H1 (cell line): ENCODE results near the gene CCDC12. TPM values are rescaled to one million over a fixed set of nuclear protein-coding genes. Genes with fewer than 3 reads are reported as not detected.

Experiments
- CTCF ChIA-PET: fragments of 300-600 bp; sonication (Branson Sonifier 250); formaldehyde crosslinking; loops from one replicate; lab custom pipeline; 2021; ENCODE audit not compliant: partially characterized antibody; lab: Charles Lee
- POLR2A ChIA-PET: fragments of 300-600 bp; sonication (Branson Sonifier 250); formaldehyde crosslinking; loops from one replicate; lab custom pipeline; 2021; ENCODE audit warnings: inconsistent platforms; ENCODE audit not compliant: partially characterized antibody; lab: Charles Lee
- DNase-seq, 2 experiments: peaks; one replicate each; pipeline versions ENCODE4 v3.0.0 to v3.0.0-alpha.2; 2010 to 2022; ENCODE audit warnings: low spot score in 2 of 2, low read depth in 1 of 2, mixed read lengths in 1 of 2
- FAIRE-seq: peaks from 2 replicates; lab custom pipeline; 2011; peaks lifted over from hg19 to GRCh38; lab: Jason Lieb, UNC
- H2AFZ ChIP-seq: 2 replicates; pipeline ENCODE4 v1.8.1; 2012; ENCODE audit warnings: low read length, inconsistent platforms
- H2AK5ac ChIP-seq: 2 replicates; pipeline ENCODE4 v1.6.1; 2013; ENCODE audit warnings: low read depth, low read length
- H2BK120ac ChIP-seq: replicated peaks from 2 replicates; pipeline ENCODE3; 2013; ENCODE audit warnings: low read depth, low read length, inconsistent platforms
- H2BK12ac ChIP-seq: 2 replicates; pipeline ENCODE4 v1.6.1; 2013; ENCODE audit warnings: low read depth, low read length
- H2BK15ac ChIP-seq: 2 replicates; pipeline ENCODE4 v1.6.1; 2013; ENCODE audit warnings: low read length
- H2BK20ac ChIP-seq: 2 replicates; pipeline ENCODE4 v1.6.1; 2013; ENCODE audit warnings: low read length
- H2BK5ac ChIP-seq: 2 replicates; pipeline ENCODE4 v1.6.1; 2013; ENCODE audit warnings: low read depth, low read length
- H3K14ac ChIP-seq: 2 replicates; pipeline ENCODE4 v1.6.1; 2013; ENCODE audit warnings: inconsistent platforms; ENCODE audit not compliant: insufficient read length
- H3K18ac ChIP-seq: 2 replicates; pipeline ENCODE4 v1.6.1; 2013; ENCODE audit warnings: low read length; ENCODE audit errors: extremely low read depth
- H3K23ac ChIP-seq: 2 replicates; pipeline ENCODE4 v1.6.1; 2013; ENCODE audit warnings: inconsistent platforms; ENCODE audit not compliant: insufficient read length
- H3K23me2 ChIP-seq: 2 replicates; pipeline ENCODE4 v1.6.1; 2013; ENCODE audit warnings: low read depth, low read length
- H3K27ac ChIP-seq: 2 replicates; pipeline ENCODE4 v1.6.1; 2011; ENCODE audit warnings: low read depth, low read length, inconsistent platforms
- H3K27me3 ChIP-seq, 4 experiments: replicated peaks in 1 of 4; 1 replicate in 1 of 4; 2 replicates in 3 of 4; pipeline versions ENCODE4 v1.6.1 to v1.8.1; 2011 to 2013; ENCODE audit warnings: low read length in 3 of 4, mild to moderate bottlenecking in 3 of 4, inconsistent platforms in 2 of 4, mixed read lengths in 2 of 4, moderate library complexity in 1 of 4; ENCODE audit not compliant: control insufficient read depth in 3 of 4, insufficient read depth in 3 of 4; ENCODE audit errors: extremely low read depth in 1 of 4
- H3K36me3 ChIP-seq, 4 experiments: 2 replicates each; pipeline versions ENCODE4 v1.6.1 to v1.8.1; 2011 to 2013; ENCODE audit warnings: mild to moderate bottlenecking in 4 of 4, low read length in 3 of 4, moderate library complexity in 2 of 4, control low read depth in 1 of 4, inconsistent platforms in 1 of 4; ENCODE audit not compliant: insufficient read depth in 4 of 4, control insufficient read depth in 2 of 4
- H3K4ac ChIP-seq: replicated peaks from 2 replicates; pipeline ENCODE3; 2013; ENCODE audit warnings: low read length, low read depth, mixed read lengths, inconsistent platforms; ENCODE audit not compliant: insufficient read length
- H3K4me1 ChIP-seq, 4 experiments: replicated peaks in 1 of 4; 1 replicate in 1 of 4; 2 replicates in 3 of 4; pipeline versions ENCODE4 v1.6.1 to v1.8.1; 2011 to 2013; ENCODE audit warnings: low read length in 3 of 4, inconsistent platforms in 2 of 4, mixed read lengths in 1 of 4; ENCODE audit not compliant: insufficient read depth in 4 of 4, control insufficient read depth in 3 of 4
- H3K4me2 ChIP-seq, 2 experiments: 2 replicates each; pipeline versions ENCODE4 v1.6.1 to v1.8.1; 2011 to 2013; ENCODE audit warnings: low read depth in 2 of 2, low read length in 2 of 2, control low read depth in 1 of 2, inconsistent platforms in 1 of 2, mild to moderate bottlenecking in 1 of 2; ENCODE audit not compliant: insufficient read depth in 1 of 2
- H3K4me3 ChIP-seq, 4 experiments: fragments of 200-600, 300-600 bp in 1 of 4; sonication (generic), shearing (Covaris generic), sonication (Bioruptor Twin) in 1 of 4; 2 replicates each; pipeline versions ENCODE4 v1.5.1 to v1.8.1; 2011 to 2016; ENCODE audit warnings: low read length in 4 of 4, low read depth in 3 of 4, control low read depth in 2 of 4, inconsistent platforms in 2 of 4, mild to moderate bottlenecking in 2 of 4, mixed read lengths in 1 of 4, moderate library complexity in 1 of 4; ENCODE audit not compliant: insufficient read depth in 2 of 4; ENCODE audit errors: extremely low read depth in 1 of 4
- H3K56ac ChIP-seq: replicated peaks from 2 replicates; pipeline ENCODE3; 2013; ENCODE audit warnings: low read depth, mild to moderate bottlenecking, mixed read lengths, low read length, inconsistent platforms; ENCODE audit not compliant: insufficient read length
- H3K79me1 ChIP-seq: 2 replicates; pipeline ENCODE4 v1.6.1; 2013; ENCODE audit warnings: low read depth, low read length, control low read depth
- H3K79me2 ChIP-seq, 2 experiments: 2 replicates each; pipeline versions ENCODE4 v1.6.1 to v1.8.1; 2012 to 2013; ENCODE audit warnings: low read length in 2 of 2, mild to moderate bottlenecking in 2 of 2, inconsistent platforms in 1 of 2; ENCODE audit not compliant: insufficient read depth in 2 of 2, control insufficient read depth in 1 of 2
- H3K9ac ChIP-seq, 4 experiments: replicated peaks in 1 of 4; 1 replicate in 1 of 4; 2 replicates in 3 of 4; pipeline versions ENCODE4 v1.6.1 to v1.8.1; 2011 to 2013; ENCODE audit warnings: low read depth in 3 of 4, low read length in 3 of 4, control low read depth in 2 of 4, mild to moderate bottlenecking in 2 of 4, moderate library complexity in 2 of 4, inconsistent platforms in 1 of 4; ENCODE audit errors: extremely low read depth in 1 of 4
- H3K9me3 ChIP-seq, 2 experiments: 2 replicates each; pipeline versions ENCODE4 v1.6.1 to v1.8.1; 2012 to 2013; ENCODE audit warnings: mild to moderate bottlenecking in 2 of 2, moderate library complexity in 2 of 2, control low read depth in 1 of 2, inconsistent platforms in 1 of 2, low read depth in 1 of 2, low read length in 1 of 2, mixed read lengths in 1 of 2; ENCODE audit not compliant: insufficient read depth in 2 of 2
- H4K20me1 ChIP-seq, 2 experiments: replicated peaks in 1 of 2; 2 replicates each; pipeline versions ENCODE3 to v1.8.1; 2011 to 2013; ENCODE audit warnings: inconsistent platforms in 2 of 2, low read length in 2 of 2, mild to moderate bottlenecking in 1 of 2; ENCODE audit not compliant: insufficient read depth in 2 of 2, control insufficient read depth in 1 of 2
- H4K5ac ChIP-seq: 2 replicates; pipeline ENCODE4 v1.6.1; 2013; ENCODE audit warnings: low read length, low read depth, mixed read lengths, inconsistent platforms; ENCODE audit not compliant: insufficient read length
- H4K8ac ChIP-seq: 2 replicates; pipeline ENCODE4 v1.8.0; 2013; ENCODE audit warnings: mild to moderate bottlenecking, moderate library complexity, low read length, inconsistent platforms; ENCODE audit not compliant: insufficient read depth; ENCODE audit errors: extremely low read depth
- H4K91ac ChIP-seq: replicated peaks from 2 replicates; pipeline ENCODE3; 2013; ENCODE audit warnings: low read length, mixed read lengths, inconsistent platforms; ENCODE audit not compliant: insufficient read length
- BACH1 ChIP-seq: IDR thresholded peaks from 2 replicates; pipeline ENCODE4 v1.6.1; 2012; ENCODE audit warnings: low read length, improper control_type of control experiment
- NRF1 ChIP-seq: IDR thresholded peaks from 2 replicates; pipeline ENCODE4 v1.6.1; 2011; ENCODE audit warnings: mild to moderate bottlenecking, low read depth, low read length, improper control_type of control experiment
- RAD21 ChIP-seq, 2 experiments: IDR thresholded peaks in 1 of 2; conservative IDR thresholded peaks in 1 of 2; 2 replicates each; pipeline ENCODE4 v1.6.1; 2011; ENCODE audit warnings: low read depth in 2 of 2, low read length in 2 of 2, improper control_type of control experiment in 1 of 2, inconsistent platforms in 1 of 2, mild to moderate bottlenecking in 1 of 2, moderate library complexity in 1 of 2
- RFX5 ChIP-seq: IDR thresholded peaks from 2 replicates; pipeline ENCODE4 v1.6.1; 2011; ENCODE audit warnings: low read depth, low read length, improper control_type of control experiment, borderline replicate concordance
- SP4 ChIP-seq: IDR thresholded peaks from 2 replicates; pipeline ENCODE4 v1.6.1; 2012; ENCODE audit warnings: low read length, inconsistent platforms
- WGBS, 2 experiments: shearing (Covaris generic) in 1 of 2; methylation state at CpG; one replicate each; pipeline versions ENCODE4 v1.1.6 to v1.1.7; 2013 to 2015; ENCODE audit warnings: low lambda C conversion rate in 2 of 2, mixed read lengths in 2 of 2, inconsistent platforms in 1 of 2, low coverage in 1 of 2, missing lambda C conversion rate in 1 of 2; ENCODE audit not compliant: insufficient replicate concordance in 2 of 2, insufficient coverage in 1 of 2, insufficient read length in 1 of 2; ENCODE audit errors: extremely low coverage in 1 of 2, missing lambda C conversion rate in 1 of 2; 5-methylcytosine and 5-hydroxymethylcytosine counted together
- polyA plus RNA-seq, 7 experiments: library from polyadenylated mRNA; depleted of rRNA in 3 of 7; stranded (reverse) in 5 of 7; unstranded in 2 of 7; fragments of >200 nt in 5 of 7; fragments of 200-250 nt in 2 of 7; gene quantifications; 1 replicate in 5 of 7; 2 replicates in 1 of 7; 4 replicates in 1 of 7; pipeline versions ENCODE4 v1.2.1 to v1.2.3, GENCODE V29; 2011 to 2013; ENCODE audit warnings: missing spikeins in 2 of 7, mixed read lengths in 2 of 7
- total RNA-seq: library from RNA; stranded (reverse); fragmentation: NEBNext Ultra II Directional; extraction: Animal tissue kit (Norgen Biotek cat#: 25700); gene quantifications from 2 replicates; pipeline ENCODE4 v1.2.1, GENCODE V29; 2021

CCDC12 gene
- total and polyA plus RNA-seq, 2 of the 8 experiments (the other 6 are each of a cell fraction or from before 2014, with no cell fraction given), result 29.5 to 41.3 TPM

- 90% methylated on average over 1 of the region's 1 CpG; no CpG with 5 or more reads in 1 of the 2 experiments for WGBS, 2 experiments
- FAIRE-seq (no peak), DNase-seq (no peak)
- no peak overlapping the region for H3K4me3 ChIP-seq
- H3K79me2 ChIP-seq, result no peaks in the 10 kb centered on the region
- H2AK5ac ChIP-seq, result no peak overlapping the region
- H3K14ac ChIP-seq, result no peak overlapping the region
- CTCF ChIA-PET, result interaction anchor here (0.6 to 1.2 kb wide), 2 partner anchors 14 to 19 kb away, joined by 3 read pairs; no protein-coding TSS in a partner anchor
- no peak overlapping the region for H3K18ac ChIP-seq
- no peak overlapping the region for H3K9ac ChIP-seq
- no peak for TF ChIP-seq RAD21 (IDR thresholded peaks at IDR 0.05 in 1 of 2, conservative IDR thresholded peaks at IDR 0.05 in 1 of 2; ENCODE audit: low read depth in 2 of 2, low read length in 2 of 2)
- no peak for TF ChIP-seq SP4
- no peak for TF ChIP-seq NRF1
- no peak for TF ChIP-seq RFX5
- no peak for TF ChIP-seq BACH1
- H3K56ac ChIP-seq, result no peak overlapping the region
- H3K23ac ChIP-seq, result no peak overlapping the region
- H3K79me1 ChIP-seq, result no peaks in the 10 kb centered on the region
- H2AFZ ChIP-seq, result no peak overlapping the region
- H2BK120ac ChIP-seq, result no peak overlapping the region
- H2BK15ac ChIP-seq, result no peak overlapping the region
- H3K4ac ChIP-seq, result no peak overlapping the region
- H4K8ac ChIP-seq, result no peak overlapping the region
- no peak overlapping the region for H4K91ac ChIP-seq
- peaks cover 0 to 1% of the 10 kb centered on the region in 2 experiments for H4K20me1 ChIP-seq
- no peaks in the 10 kb centered on the region for H3K23me2 ChIP-seq
- no peak overlapping the region for H4K5ac ChIP-seq
- H3K36me3 ChIP-seq, result peaks cover 12 to 34% (median 22%) of the 10 kb centered on the region in 4 experiments; a peak in 7 of 8 replicates
- no peak overlapping the region for H2BK5ac ChIP-seq
- no peak overlapping the region for H3K27ac ChIP-seq
- no peaks in the 10 kb centered on the region for H3K4me1 ChIP-seq
- no peaks in the 10 kb centered on the region for H3K27me3 ChIP-seq
- POLR2A ChIA-PET, result interaction anchor here (0.9 kb wide), 1 partner anchor 210 kb away, joined by 3 read pairs; no protein-coding TSS in a partner anchor
- no peak overlapping the region for H2BK20ac ChIP-seq
- peaks cover 3 to 4% of the 10 kb centered on the region in 2 experiments; a peak in 2 of 4 replicates for H3K9me3 ChIP-seq
- H3K4me2 ChIP-seq, result no peak overlapping the region
- H2BK12ac ChIP-seq, result no peak overlapping the region
Measured at GRCh38 chr3:46916278-46916677, 60.3 kb downstream of the CCDC12 start.
